HepG2 (cell line): ENCODE measurements around the gene PLXNA3. TPM values are rescaled to one million over a fixed set of nuclear protein-coding genes. Genes with fewer than 3 reads are reported as not detected.

Source experiments
- DPF2 ChIP-seq: sonication (generic); formaldehyde crosslinking; IDR thresholded peaks from 2 replicates; pipeline ENCODE4 v1.4.0; 2020; ENCODE audit warnings: mild to moderate bottlenecking, low read depth, missing genetic modification reagents, borderline replicate concordance
- MAZ ChIP-seq, 2 experiments: sonication (generic) in 1 of 2; formaldehyde crosslinking in 1 of 2; IDR thresholded peaks; 2 replicates each; pipeline versions ENCODE4 v1.5.0 to v1.6.1; 2012 to 2020; ENCODE audit warnings: low read depth in 2 of 2, mild to moderate bottlenecking in 2 of 2, borderline replicate concordance in 1 of 2, improper control_type of control experiment in 1 of 2, low read length in 1 of 2, missing genetic modification reagents in 1 of 2, moderate library complexity in 1 of 2
- RNF2 ChIP-seq: fragments of 450-650 bp; conservative IDR thresholded peaks from 2 replicates; pipeline ENCODE4 v1.6.1; 2016; ENCODE audit warnings: low read depth
- SOX5 ChIP-seq: IDR thresholded peaks from 2 replicates; pipeline ENCODE4 v1.6.1; 2016; ENCODE audit warnings: borderline replicate concordance
- SSRP1 ChIP-seq: IDR thresholded peaks from 2 replicates; pipeline ENCODE4 v1.6.1; 2016; ENCODE audit warnings: control low read depth
- THYN1 ChIP-seq: sonication (generic); formaldehyde crosslinking; IDR thresholded peaks from 2 replicates; pipeline ENCODE4 v1.8.1; 2023; ENCODE audit warnings: low read depth, mild to moderate bottlenecking, moderate library complexity, missing genetic modification reagents, borderline replicate concordance
- ZNF121 ChIP-seq: sonication (generic); formaldehyde crosslinking; IDR thresholded peaks from 2 replicates; pipeline ENCODE4 v1.5.0; 2020; ENCODE audit warnings: mild to moderate bottlenecking, missing genetic modification reagents
- ZNF441 ChIP-seq: sonication (generic); formaldehyde crosslinking; IDR thresholded peaks from 2 replicates; pipeline ENCODE4 v1.7.0; 2021; ENCODE audit warnings: missing genetic modification reagents, borderline replicate concordance
- ZNF850 ChIP-seq: sonication (generic); formaldehyde crosslinking; conservative IDR thresholded peaks from 2 replicates; pipeline ENCODE4 v1.9.0; 2021; ENCODE audit warnings: mild to moderate bottlenecking, missing genetic modification reagents
- ZSCAN22 ChIP-seq: sonication (generic); formaldehyde crosslinking; IDR thresholded peaks from 2 replicates; pipeline ENCODE4 v1.4.0; 2020; ENCODE audit warnings: mild to moderate bottlenecking, missing genetic modification reagents
- polyA plus RNA-seq, 8 experiments: library from polyadenylated mRNA; depleted of rRNA in 3 of 8; stranded (reverse) in 7 of 8; unstranded in 1 of 8; fragments of >200 nt; fragmentation: Illumina TruSeq in 4 of 8; extraction: Trizol in 4 of 8; gene quantifications; 2 replicates each; pipeline versions ENCODE4 v1.2.1 to v1.2.3, GENCODE V29; 2011 to 2016; ENCODE audit warnings: low read depth in 4 of 8, missing spikeins in 1 of 8, mixed read lengths in 1 of 8; ENCODE audit not compliant: insufficient read depth in 1 of 8
- total RNA-seq, 5 experiments: library from RNA; depleted of rRNA; stranded (reverse); fragments of >200 nt; fragmentation: Illumina TruSeq; extraction: Trizol; gene quantifications; 2 replicates each; pipeline ENCODE4 v1.2.3, GENCODE V29; 2016; ENCODE audit warnings: low read depth in 1 of 5
- TF ChIP-seq, protein P1 (sequence below): sonication (generic); formaldehyde crosslinking; IDR thresholded peaks from 2 replicates; pipeline ENCODE4 v1.5.0; 2020; ENCODE audit warnings: mild to moderate bottlenecking, missing genetic modification reagents
- TF ChIP-seq, protein P2 (sequence below): sonication (generic); formaldehyde crosslinking; IDR thresholded peaks from 2 replicates; pipeline ENCODE4 v1.8.0; 2022; ENCODE audit warnings: missing genetic modification reagents, mild to moderate bottlenecking, inconsistent platforms, borderline replicate concordance
- TF ChIP-seq, protein P3 (sequence below): sonication (generic); formaldehyde crosslinking; IDR thresholded peaks from 2 replicates; pipeline ENCODE4 v1.8.0; 2022; ENCODE audit warnings: mild to moderate bottlenecking, missing genetic modification reagents, moderate library complexity
- TF ChIP-seq, protein P4 (sequence below): sonication (generic); formaldehyde crosslinking; IDR thresholded peaks from 2 replicates; pipeline ENCODE4 v1.8.0; 2023; ENCODE audit warnings: mild to moderate bottlenecking, missing genetic modification reagents
- TF ChIP-seq, protein P5 (sequence below): sonication (generic); formaldehyde crosslinking; IDR thresholded peaks from 2 replicates; pipeline ENCODE4 v1.8.0; 2022; ENCODE audit warnings: mild to moderate bottlenecking, missing genetic modification reagents, borderline replicate concordance
- TF ChIP-seq, protein P6 (sequence below): IDR thresholded peaks from 2 replicates; pipeline ENCODE4 v1.6.1; 2016

Gene PLXNA3
- total and polyA plus RNA-seq, 2 of the 13 experiments (the other 11 are each of a cell fraction or from before 2014, with no cell fraction given) = 5.8 to 20.6 TPM

DNA sequence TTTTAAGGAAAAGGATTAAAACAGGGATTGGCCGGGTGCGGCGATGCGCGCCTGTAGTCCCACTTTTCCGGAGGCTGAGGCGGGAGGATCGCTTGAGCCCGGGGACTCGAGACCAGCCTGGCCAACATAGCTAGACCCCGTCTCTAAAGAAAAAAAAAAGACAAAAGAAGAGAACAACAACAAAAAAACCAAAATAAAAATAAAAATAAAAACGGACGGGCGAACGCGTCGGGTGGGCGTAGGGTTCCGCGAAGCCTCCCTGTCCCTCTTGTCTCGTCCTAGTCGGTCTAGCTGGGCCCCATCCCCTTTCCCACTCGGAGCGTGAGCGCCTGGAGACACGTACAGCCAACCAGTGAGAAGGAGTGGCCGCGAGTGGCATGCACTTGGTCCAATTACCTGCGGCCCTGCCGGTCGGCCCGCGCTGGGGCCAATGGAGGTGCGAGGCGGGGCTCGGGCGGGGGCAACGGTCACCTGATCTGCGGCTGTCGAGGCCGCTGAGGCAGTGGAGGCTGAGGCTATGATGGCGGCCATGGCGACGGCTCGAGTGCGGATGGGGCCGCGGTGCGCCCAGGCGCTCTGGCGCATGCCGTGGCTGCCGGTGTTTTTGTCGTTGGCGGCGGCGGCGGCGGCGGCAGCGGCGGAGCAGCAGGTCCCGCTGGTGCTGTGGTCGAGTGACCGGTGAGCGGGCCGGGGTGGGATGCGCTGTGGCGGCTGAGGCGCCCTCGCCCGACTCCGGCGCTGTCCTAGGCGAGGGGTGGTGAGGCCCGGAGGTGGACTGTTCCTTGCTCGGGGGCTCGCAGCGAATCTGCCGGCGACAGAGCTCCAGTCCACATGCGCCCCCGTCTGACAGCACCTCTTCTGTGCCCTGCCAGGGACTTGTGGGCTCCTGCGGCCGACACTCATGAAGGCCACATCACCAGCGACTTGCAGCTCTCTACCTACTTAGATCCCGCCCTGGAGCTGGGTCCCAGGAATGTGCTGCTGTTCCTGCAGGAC, 29.6 kb upstream of the PLXNA3 start, which contains the start of gene ATP6AP1 (continued):
- TF ChIP-seq, protein P1, sequence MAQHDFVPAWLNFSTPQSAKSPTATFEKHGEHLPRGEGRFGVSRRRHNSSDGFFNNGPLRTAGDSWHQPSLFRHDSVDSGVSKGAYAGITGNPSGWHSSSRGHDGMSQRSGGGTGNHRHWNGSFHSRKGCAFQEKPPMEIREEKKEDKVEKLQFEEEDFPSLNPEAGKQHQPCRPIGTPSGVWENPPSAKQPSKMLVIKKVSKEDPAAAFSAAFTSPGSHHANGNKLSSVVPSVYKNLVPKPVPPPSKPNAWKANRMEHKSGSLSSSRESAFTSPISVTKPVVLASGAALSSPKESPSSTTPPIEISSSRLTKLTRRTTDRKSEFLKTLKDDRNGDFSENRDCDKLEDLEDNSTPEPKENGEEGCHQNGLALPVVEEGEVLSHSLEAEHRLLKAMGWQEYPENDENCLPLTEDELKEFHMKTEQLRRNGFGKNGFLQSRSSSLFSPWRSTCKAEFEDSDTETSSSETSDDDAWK (CRISPR knock-in tag) = no peak
- TF ChIP-seq MAZ (IDR thresholded peaks at IDR 0.05; ENCODE audit: borderline replicate concordance, low read depth, low read length) (0 out of 2 replicates have a peak, but pooled peaks have one; percentile 51), MAZ (CRISPR knock-in tag; IDR thresholded peaks at IDR 0.05; ENCODE audit: low read depth) (peak; percentile 41; the same call in 1 of the 2 replicates), ZSCAN22 (CRISPR knock-in tag) (no peak), SOX5 (CRISPR knock-in tag) (no peak), DPF2 (no peak), THYN1 (CRISPR knock-in tag) (no peak), ZNF121 (peak; percentile 91), RNF2 (0 out of 2 replicates have a peak, but pooled peaks have one; percentile 23), ZNF850 (CRISPR knock-in tag) (no peak), ZNF441 (CRISPR knock-in tag) (no peak), SSRP1 (CRISPR knock-in tag) (no peak)
- TF ChIP-seq, protein P2, sequence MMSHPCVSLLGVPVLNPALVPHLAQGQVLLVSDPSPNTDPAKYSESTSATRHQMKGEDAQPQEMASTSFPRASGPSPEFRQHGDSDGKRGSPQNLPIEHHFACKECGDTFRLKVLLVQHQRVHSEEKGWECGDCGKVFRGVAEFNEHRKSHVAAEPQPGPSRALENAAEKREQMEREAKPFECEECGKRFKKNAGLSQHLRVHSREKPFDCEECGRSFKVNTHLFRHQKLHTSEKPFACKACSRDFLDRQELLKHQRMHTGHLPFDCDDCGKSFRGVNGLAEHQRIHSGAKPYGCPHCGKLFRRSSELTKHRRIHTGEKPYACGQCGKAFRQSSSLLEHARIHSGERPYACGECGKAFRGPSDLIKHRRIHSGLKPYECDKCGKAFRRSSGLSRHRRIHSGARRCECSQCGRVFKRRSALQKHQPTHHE (CRISPR knock-in tag) = 0 out of 2 replicates have a peak, but pooled peaks have one; percentile 46
- TF ChIP-seq, protein P3, sequence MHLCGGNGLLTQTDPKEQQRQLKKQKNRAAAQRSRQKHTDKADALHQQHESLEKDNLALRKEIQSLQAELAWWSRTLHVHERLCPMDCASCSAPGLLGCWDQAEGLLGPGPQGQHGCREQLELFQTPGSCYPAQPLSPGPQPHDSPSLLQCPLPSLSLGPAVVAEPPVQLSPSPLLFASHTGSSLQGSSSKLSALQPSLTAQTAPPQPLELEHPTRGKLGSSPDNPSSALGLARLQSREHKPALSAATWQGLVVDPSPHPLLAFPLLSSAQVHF (CRISPR knock-in tag) = no peak
- TF ChIP-seq, protein P4, sequence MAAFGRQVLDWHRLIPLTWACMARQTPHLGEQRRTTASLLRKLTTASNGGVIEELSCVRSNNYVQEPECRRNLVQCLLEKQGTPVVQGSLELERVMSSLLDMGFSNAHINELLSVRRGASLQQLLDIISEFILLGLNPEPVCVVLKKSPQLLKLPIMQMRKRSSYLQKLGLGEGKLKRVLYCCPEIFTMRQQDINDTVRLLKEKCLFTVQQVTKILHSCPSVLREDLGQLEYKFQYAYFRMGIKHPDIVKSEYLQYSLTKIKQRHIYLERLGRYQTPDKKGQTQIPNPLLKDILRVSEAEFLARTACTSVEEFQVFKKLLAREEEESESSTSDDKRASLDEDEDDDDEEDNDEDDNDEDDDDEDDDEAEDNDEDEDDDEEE (CRISPR knock-in tag) = no peak
- TF ChIP-seq, protein P5, sequence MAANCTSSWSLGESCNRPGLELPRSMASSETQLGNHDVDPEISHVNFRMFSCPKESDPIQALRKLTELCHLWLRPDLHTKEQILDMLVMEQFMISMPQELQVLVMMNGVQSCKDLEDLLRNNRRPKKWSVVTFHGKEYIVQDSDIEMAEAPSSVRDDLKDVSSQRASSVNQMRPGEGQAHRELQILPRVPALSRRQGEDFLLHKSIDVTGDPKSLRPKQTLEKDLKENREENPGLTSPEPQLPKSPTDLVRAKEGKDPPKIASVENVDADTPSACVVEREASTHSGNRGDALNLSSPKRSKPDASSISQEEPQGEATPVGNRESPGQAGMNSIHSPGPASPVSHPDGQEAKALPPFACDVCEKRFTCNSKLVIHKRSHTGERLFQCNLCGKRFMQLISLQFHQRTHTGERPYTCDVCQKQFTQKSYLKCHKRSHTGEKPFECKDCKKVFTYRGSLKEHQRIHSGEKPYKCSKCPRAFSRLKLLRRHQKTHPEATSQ (CRISPR knock-in tag) = no peak
- TF ChIP-seq, protein P6, sequence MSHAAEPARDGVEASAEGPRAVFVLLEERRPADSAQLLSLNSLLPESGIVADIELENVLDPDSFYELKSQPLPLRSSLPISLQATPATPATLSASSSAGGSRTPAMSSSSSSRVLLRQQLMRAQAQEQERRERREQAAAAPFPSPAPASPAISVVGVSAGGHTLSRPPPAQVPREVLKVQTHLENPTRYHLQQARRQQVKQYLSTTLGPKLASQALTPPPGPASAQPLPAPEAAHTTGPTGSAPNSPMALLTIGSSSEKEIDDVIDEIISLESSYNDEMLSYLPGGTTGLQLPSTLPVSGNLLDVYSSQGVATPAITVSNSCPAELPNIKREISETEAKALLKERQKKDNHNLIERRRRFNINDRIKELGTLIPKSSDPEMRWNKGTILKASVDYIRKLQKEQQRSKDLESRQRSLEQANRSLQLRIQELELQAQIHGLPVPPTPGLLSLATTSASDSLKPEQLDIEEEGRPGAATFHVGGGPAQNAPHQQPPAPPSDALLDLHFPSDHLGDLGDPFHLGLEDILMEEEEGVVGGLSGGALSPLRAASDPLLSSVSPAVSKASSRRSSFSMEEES (CRISPR knock-in tag) = peak; percentile 77; the same call in 1 of the 2 replicates
